Adrenal gland (tissue), 12 donors: Measurements from ENCODE around the gene FXYD4. TPM values are rescaled to one million over a fixed set of nuclear protein-coding genes. Genes with fewer than 3 reads are reported as not detected.

Experiments used
- DNase-seq, 7 donors: peaks; one replicate each; pipeline ENCODE4 v3.0.0-alpha.2; 2019 to 2020
- H3K27ac ChIP-seq, 5 donors: fragments of 200-600 bp; sonication (generic) in 4 of 5; 1 replicate in 3 of 5; 2 replicates in 2 of 5; pipeline versions ENCODE4 v1.5.1 to v1.8.0; 2016 to 2020; ENCODE audit warnings: mild to moderate bottlenecking in 1 of 5
- H3K27me3 ChIP-seq: fragments of 200-600 bp; 2 replicates; pipeline ENCODE4 v1.8.0; 2021
- H3K36me3 ChIP-seq, 2 donors: fragments of 200-600 bp; replicated peaks in 1 of 2; 1 replicate in 1 of 2; 2 replicates in 1 of 2; pipeline versions ENCODE4 v1.5.1 to v1.8.0; 2018 to 2022
- H3K4me1 ChIP-seq, 2 donors: fragments of 200-600 bp; replicated peaks in 1 of 2; 1 replicate in 1 of 2; 2 replicates in 1 of 2; pipeline versions ENCODE4 v1.5.1 to v1.8.0; 2018 to 2021
- H3K4me3 ChIP-seq, 4 donors: fragments of 200-600 bp; sonication (generic) in 3 of 4; one replicate each; pipeline ENCODE4 v1.5.1; 2016 to 2018
- H3K9me3 ChIP-seq, 3 donors: fragments of 200-600 bp; sonication (generic) in 1 of 3; replicated peaks in 1 of 3; 1 replicate in 2 of 3; 2 replicates in 1 of 3; pipeline versions ENCODE4 v1.5.1 to v1.8.0; 2016 to 2021
- POLR2A ChIP-seq, 2 donors: fragments of 450-650 bp; IDR thresholded peaks; one replicate each; pipeline ENCODE4 v1.6.1; 2017; ENCODE audit warnings: antibody characterized with exemption in 2 of 2, mild to moderate bottlenecking in 2 of 2, moderate library complexity in 1 of 2
- WGBS, 4 donors: extraction: QIAGEN DNeasy Blood & Tissue Kit in 2 of 4; methylation state at CpG; one replicate each; pipeline versions ENCODE4 v1.1.5 to v1.1.7; 2013 to 2017; 5-methylcytosine and 5-hydroxymethylcytosine counted together
- intact Hi-C, 2 donors: fragments of 100-400 bp; cut with DNase I; formaldehyde crosslinking; loops; one replicate each; pipeline versions ENCODE4 v1.14.1 to v1.15.0; 2022 to 2023
- polyA plus RNA-seq, 3 donors: library from polyadenylated mRNA; stranded (reverse); fragments of 200-250 nt in 2 of 3; fragments of 350-450 nt in 1 of 3; fragmentation: Illumina TruSeq in 1 of 3; extraction: RNeasy Lipid Tissue Mini Kit (QIAGEN cat#74804) in 1 of 3; gene quantifications; one replicate each; pipeline ENCODE4 v1.2.3, GENCODE V29; 2013 to 2014
- total RNA-seq, 9 donors: library from RNA; depleted of rRNA in 4 of 9; stranded (reverse); fragments of >200 nt in 4 of 9; fragments of 120-200 nt in 1 of 9; fragmentation: NEBNext Ultra II Directional in 1 of 9; extraction: Animal tissue kit (Norgen Biotek cat#: 25700) in 1 of 9; gene quantifications; one replicate each; pipeline versions ENCODE4 v1.1.0 to v1.2.4, GENCODE V29; 2013 to 2023
- TF ChIP-seq, protein P1 (sequence below), 6 experiments: fragments of 450-650 bp in 4 of 6; fragments of 200-600 bp in 2 of 6; sonication (generic) in 1 of 6; IDR thresholded peaks; 1 replicate in 5 of 6; 2 replicates in 1 of 6; pipeline versions ENCODE4 v1.5.1 to v1.8.0; 2016 to 2021; ENCODE audit warnings: antibody characterized with exemption in 6 of 6, mild to moderate bottlenecking in 2 of 6, moderate library complexity in 1 of 6
- donor health status: healthy with polysubstance abuse.
- donor health status: Bipolar disorder and iron deficiency.
- donor health status: DM: yes; HTN: yes; CAD: no.
- donor health status: DM: no; HTN: no; CAD: no.
- donor health status: DM: no; HTN: no; CAD: no.
- donor health status: DM: yes; HTN: yes; CAD: no.

The FXYD4 gene
- total and polyA plus RNA-seq, 12 donors = 0.86 TPM; not detected in 11

- 71 to 81% (median 72%) methylated on average over 3 of the region's 3 CpGs for WGBS, 4 donors
- no peak overlapping the region for H3K27ac ChIP-seq
- no peak for TF ChIP-seq POLR2A (IDR thresholded peaks at IDR 0.05)
- TF ChIP-seq, protein P1, sequence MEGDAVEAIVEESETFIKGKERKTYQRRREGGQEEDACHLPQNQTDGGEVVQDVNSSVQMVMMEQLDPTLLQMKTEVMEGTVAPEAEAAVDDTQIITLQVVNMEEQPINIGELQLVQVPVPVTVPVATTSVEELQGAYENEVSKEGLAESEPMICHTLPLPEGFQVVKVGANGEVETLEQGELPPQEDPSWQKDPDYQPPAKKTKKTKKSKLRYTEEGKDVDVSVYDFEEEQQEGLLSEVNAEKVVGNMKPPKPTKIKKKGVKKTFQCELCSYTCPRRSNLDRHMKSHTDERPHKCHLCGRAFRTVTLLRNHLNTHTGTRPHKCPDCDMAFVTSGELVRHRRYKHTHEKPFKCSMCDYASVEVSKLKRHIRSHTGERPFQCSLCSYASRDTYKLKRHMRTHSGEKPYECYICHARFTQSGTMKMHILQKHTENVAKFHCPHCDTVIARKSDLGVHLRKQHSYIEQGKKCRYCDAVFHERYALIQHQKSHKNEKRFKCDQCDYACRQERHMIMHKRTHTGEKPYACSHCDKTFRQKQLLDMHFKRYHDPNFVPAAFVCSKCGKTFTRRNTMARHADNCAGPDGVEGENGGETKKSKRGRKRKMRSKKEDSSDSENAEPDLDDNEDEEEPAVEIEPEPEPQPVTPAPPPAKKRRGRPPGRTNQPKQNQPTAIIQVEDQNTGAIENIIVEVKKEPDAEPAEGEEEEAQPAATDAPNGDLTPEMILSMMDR (IDR thresholded peaks at IDR 0.05) = no peak
Measured at GRCh38 chr10:43365001-43365400, 6.4 kb upstream of the FXYD4 start.

DNA sequence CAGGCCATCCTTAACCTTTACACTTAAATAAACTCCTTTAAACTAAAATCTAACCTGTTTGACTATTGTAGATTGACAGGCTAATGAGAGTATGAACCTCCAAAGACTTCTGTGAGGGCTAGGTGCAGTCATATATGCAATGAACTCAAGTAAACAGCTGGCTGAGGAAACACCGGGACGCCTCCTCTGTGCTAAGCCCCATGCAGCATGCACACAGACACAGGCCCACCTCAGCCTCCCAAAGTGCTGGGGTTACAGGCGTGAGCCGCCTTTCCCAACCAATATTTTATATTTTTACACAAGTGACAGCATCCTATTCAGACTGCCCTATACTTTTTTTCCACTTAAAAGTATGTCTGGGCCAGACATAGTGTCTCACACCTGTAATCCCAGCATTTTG, 1.5 kb upstream of the FXYD4 start:
- Histone ChIP-seq H3K4me1 (no peaks in the 10 kb centered on the region), H3K9me3 (no peaks in the 10 kb centered on the region), H3K27ac (no peak overlapping the region), H3K27me3 (no peaks in the 10 kb centered on the region), H3K36me3 (no peaks in the 10 kb centered on the region), H3K4me3 (no peak overlapping the region)
- intact Hi-C loops = no loop called here
- DNase-seq = no peak
- TF ChIP-seq POLR2A (IDR thresholded peaks at IDR 0.05) = no peak
- TF ChIP-seq, protein P1 (IDR thresholded peaks at IDR 0.05) = no peak
- WGBS, 4 donors = 76 to 95% (median 84%) methylated on average over 4 of the region's 4 CpGs

More at GRCh38 chr10:43365001-43365400, 6.4 kb upstream of the FXYD4 start:
- no peaks in the 10 kb centered on the region for H3K27me3 ChIP-seq
- DNase-seq = no peak
- no peaks in the 10 kb centered on the region for H3K9me3 ChIP-seq
- peaks cover 9% of the 10 kb centered on the region in 2 donors for H3K4me1 ChIP-seq
- no peaks in the 10 kb centered on the region for H3K36me3 ChIP-seq
- intact Hi-C loops = no loop called here
- no peak overlapping the region for H3K4me3 ChIP-seq

DNA sequence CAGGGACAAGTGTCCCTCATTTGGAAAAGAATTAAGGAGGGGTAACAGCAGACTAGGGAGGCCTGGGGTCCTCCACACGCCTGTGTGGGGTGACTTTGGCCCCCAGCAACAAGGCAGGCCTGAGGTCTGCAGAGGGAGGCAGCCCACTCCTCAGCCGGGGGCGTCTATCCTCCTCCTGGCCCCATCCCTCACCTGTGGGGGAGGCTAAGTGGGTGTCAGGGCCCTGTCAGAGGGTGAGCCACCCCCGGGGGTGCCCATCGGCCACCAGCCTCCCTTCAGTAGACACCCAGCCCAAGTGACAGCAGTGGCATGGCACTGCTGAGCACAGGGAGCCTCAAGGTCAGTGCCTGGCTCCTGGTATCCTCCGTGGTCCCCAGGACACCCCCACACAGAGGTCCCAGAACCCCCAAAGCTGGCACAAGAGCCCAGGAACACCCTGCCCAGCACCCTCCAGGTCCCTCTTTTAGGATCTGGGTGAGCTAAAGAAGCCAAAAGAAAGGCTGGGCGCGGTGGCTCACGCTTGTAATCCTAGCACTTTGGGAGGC, 693 bp upstream of the FXYD4 start:
- no peaks in the 10 kb centered on the region for H3K27me3 ChIP-seq
- no peak for DNase-seq
- no peak overlapping the region for H3K4me3 ChIP-seq
- H3K36me3 ChIP-seq = no peaks in the 10 kb centered on the region
- TF ChIP-seq, protein P1 (IDR thresholded peaks at IDR 0.05) = no peak
- no peak for TF ChIP-seq POLR2A (IDR thresholded peaks at IDR 0.05)
- H3K27ac ChIP-seq = no peak overlapping the region
- WGBS, 4 donors = 77 to 91% (median 84%) methylated on average over 4 to 9 of the region's 9 CpGs
- no peaks in the 10 kb centered on the region for H3K9me3 ChIP-seq
- H3K4me1 ChIP-seq = no peaks in the 10 kb centered on the region
- intact Hi-C loops = no loop called here

- H3K36me3 ChIP-seq = no peaks in the 10 kb centered on the region
- intact Hi-C loops = no loop called here
- 100% methylated on average over 1 of the region's 1 CpG; no CpG with 5 or more reads in 2 of the 4 donors for WGBS, 4 donors
Measured at GRCh38 chr10:43372765-43373361, 1.4 kb downstream of the FXYD4 start.

More at GRCh38 chr10:43372765-43373361, 1.4 kb downstream of the FXYD4 start:
- DNase-seq = no peak
- Histone ChIP-seq H3K27ac (no peak overlapping the region), H3K4me1 (no peaks in the 10 kb centered on the region), H3K27me3 (no peaks in the 10 kb centered on the region), H3K4me3 (no peak overlapping the region), H3K9me3 (no peaks in the 10 kb centered on the region)
- TF ChIP-seq POLR2A (IDR thresholded peaks at IDR 0.05) = no peak
- TF ChIP-seq, protein P1 (IDR thresholded peaks at IDR 0.05) = no peak
